Memory B cell (primary cell): ENCODE results near the gene CD300LD.

Experiments
- ATAC-seq: fragments of 150-1000 bp; cut with Tn5 transposase; 2 replicates; pipeline ENCODE4 v1.10.0; 2021; ENCODE audit warnings: low read depth, mild to moderate bottlenecking, moderate library complexity
- DNase-seq, 2 donors: peaks; one replicate each; pipeline ENCODE4 v3.0.0; 2022; ENCODE audit warnings: low spot score in 2 of 2
- H3K27ac Mint-ChIP-seq: one replicate; pipeline ENCODE4 v1.8.0; 2022; ENCODE audit warnings: mild to moderate bottlenecking, moderate library complexity, mixed read lengths
- H3K27me3 Mint-ChIP-seq: one replicate; pipeline ENCODE4 v1.8.0; 2022; ENCODE audit warnings: mixed read lengths
- H3K36me3 Mint-ChIP-seq: one replicate; pipeline ENCODE4 v1.8.0; 2022; ENCODE audit warnings: mild to moderate bottlenecking, mixed read lengths
- H3K4me1 Mint-ChIP-seq: one replicate; pipeline ENCODE4 v1.8.0; 2022; ENCODE audit warnings: mixed read lengths
- H3K4me3 Mint-ChIP-seq: one replicate; pipeline ENCODE4 v1.8.0; 2022; ENCODE audit warnings: mild to moderate bottlenecking, moderate library complexity, mixed read lengths
- H3K9me3 Mint-ChIP-seq: one replicate; pipeline ENCODE4 v1.8.0; 2022; ENCODE audit warnings: mixed read lengths

The CD300LD gene

GRCh38 chr17:74623693-74624093 lies 31.6 kb upstream of the CD300LD start, which contains the start of gene CD300E:
Gene CD300E, minus strand, starts transcription at chr17:74623738. Its CDS starts 117 bp downstream, at chr17:74623621.
- H3K27ac Mint-ChIP-seq = no peak within 1 kb of the TSS
- peaks cover 1% of the 10 kb centered on the region for H3K9me3 Mint-ChIP-seq
- no peak within 1 kb of the TSS for H3K4me3 Mint-ChIP-seq
- DNase-seq (no peak), ATAC-seq (no peak)
- H3K27me3 Mint-ChIP-seq = peaks cover 20% of the 10 kb centered on the region
- peaks cover 5% of the 10 kb centered on the region for H3K4me1 Mint-ChIP-seq
- no peaks in the 10 kb centered on the region for H3K36me3 Mint-ChIP-seq

- Mint-ChIP-seq H3K27me3 (peaks cover 41% of the 10 kb centered on the region), H3K27ac (no peak overlapping the region)
Observed at GRCh38 chr17:74619077-74619673, 27.1 kb upstream of the CD300LD start.

DNA sequence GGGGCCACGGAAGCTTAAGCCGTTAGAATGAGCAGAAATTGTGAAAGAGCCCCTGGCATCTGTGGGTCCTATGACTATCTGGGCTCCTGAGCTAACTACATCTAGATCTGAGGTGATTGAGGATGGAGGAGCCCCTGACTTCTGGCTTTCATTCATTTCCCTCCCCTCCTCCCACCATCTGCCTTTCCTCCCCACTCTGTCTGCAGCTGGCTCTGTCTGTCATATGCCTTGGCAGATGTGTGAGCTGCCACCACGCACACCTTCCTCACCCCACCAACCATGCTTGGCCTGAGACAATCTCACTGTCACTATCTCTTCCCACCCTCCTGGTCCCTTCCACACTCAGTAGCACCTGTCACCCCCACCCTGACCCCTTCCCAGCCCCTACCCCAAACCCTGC lies 26.4 kb upstream of the CD300LD start:
- DNase-seq (no peak), ATAC-seq (no peak)
- Mint-ChIP-seq H3K27me3 (peaks cover 37% of the 10 kb centered on the region), H3K27ac (no peak overlapping the region), H3K4me1 (peaks cover 7% of the 10 kb centered on the region), H3K36me3 (no peaks in the 10 kb centered on the region), H3K4me3 (no peak overlapping the region), H3K9me3 (peaks cover 1% of the 10 kb centered on the region)

More at GRCh38 chr17:74619077-74619673, 27.1 kb upstream of the CD300LD start:
- peaks cover 9% of the 10 kb centered on the region for H3K4me1 Mint-ChIP-seq
- peaks cover 1% of the 10 kb centered on the region for H3K9me3 Mint-ChIP-seq
- H3K36me3 Mint-ChIP-seq = no peaks in the 10 kb centered on the region
- DNase-seq = no peak
- ATAC-seq = no peak
- H3K4me3 Mint-ChIP-seq = no peak overlapping the region

GRCh38 chr17:74616696-74617095 lies 24.6 kb upstream of the CD300LD start:
- no peaks in the 10 kb centered on the region for H3K9me3 Mint-ChIP-seq
- peaks cover 7% of the 10 kb centered on the region for H3K4me1 Mint-ChIP-seq
- peaks cover 33% of the 10 kb centered on the region for H3K27me3 Mint-ChIP-seq
- no peak overlapping the region for H3K27ac Mint-ChIP-seq
- no peaks in the 10 kb centered on the region for H3K36me3 Mint-ChIP-seq
- ATAC-seq (no peak), DNase-seq (no peak)
- no peak overlapping the region for H3K4me3 Mint-ChIP-seq

GRCh38 chr17:74612046-74612445 lies 20.0 kb upstream of the CD300LD start:
- no peak overlapping the region for H3K27ac Mint-ChIP-seq
- peaks cover 2% of the 10 kb centered on the region for H3K36me3 Mint-ChIP-seq
- peaks cover 10% of the 10 kb centered on the region for H3K4me1 Mint-ChIP-seq
- peaks cover 2% of the 10 kb centered on the region for H3K9me3 Mint-ChIP-seq
- H3K27me3 Mint-ChIP-seq = peaks cover 27% of the 10 kb centered on the region
- no peak for DNase-seq
- ATAC-seq = no peak
- H3K4me3 Mint-ChIP-seq = no peak overlapping the region

GRCh38 chr17:74610108-74610507 lies 18.0 kb upstream of the CD300LD start:
- ATAC-seq = no peak
- no peak for DNase-seq
- Mint-ChIP-seq H3K9me3 (peaks cover 2% of the 10 kb centered on the region), H3K4me3 (no peak overlapping the region), H3K27me3 (peaks cover 17% of the 10 kb centered on the region), H3K27ac (no peak overlapping the region), H3K4me1 (peaks cover 10% of the 10 kb centered on the region), H3K36me3 (peaks cover 2% of the 10 kb centered on the region)

GRCh38 chr17:74608511-74608910 lies 16.4 kb upstream of the CD300LD start:
- peaks cover 13% of the 10 kb centered on the region for H3K4me1 Mint-ChIP-seq
- H3K9me3 Mint-ChIP-seq = peaks cover 2% of the 10 kb centered on the region
- DNase-seq (no peak), ATAC-seq (no peak)
- peaks cover 13% of the 10 kb centered on the region for H3K27me3 Mint-ChIP-seq
- H3K36me3 Mint-ChIP-seq = peaks cover 2% of the 10 kb centered on the region
- no peak overlapping the region for H3K4me3 Mint-ChIP-seq
- H3K27ac Mint-ChIP-seq = no peak overlapping the region

DNA sequence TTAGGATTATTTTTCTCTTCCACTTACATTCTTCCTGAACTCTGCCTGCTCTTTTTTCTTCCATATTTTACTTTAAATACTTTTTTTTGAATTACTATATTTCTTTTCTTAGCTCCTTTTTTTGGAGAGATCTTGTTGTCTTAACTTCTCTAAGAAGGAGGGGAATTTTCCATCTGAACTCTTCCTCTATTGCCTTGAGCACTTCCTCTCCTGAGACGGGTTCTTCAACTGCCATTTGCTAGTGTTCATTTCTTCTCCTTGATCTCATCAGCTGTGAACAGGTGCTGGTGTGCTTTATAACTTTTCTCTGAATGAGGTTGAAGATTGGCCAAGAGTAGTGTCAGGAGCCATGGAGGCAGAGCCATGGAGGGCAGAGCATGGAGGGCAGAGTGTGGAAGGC lies 15.1 kb upstream of the CD300LD start:
- Mint-ChIP-seq H3K27ac (no peak overlapping the region), H3K4me3 (no peak overlapping the region)

GRCh38 chr17:74606050-74606449 lies 14.0 kb upstream of the CD300LD start:
- Mint-ChIP-seq H3K9me3 (peaks cover 2% of the 10 kb centered on the region), H3K36me3 (peaks cover 2% of the 10 kb centered on the region), H3K4me1 (peaks cover 22% of the 10 kb centered on the region), H3K4me3 (no peak overlapping the region), H3K27ac (no peak overlapping the region), H3K27me3 (peaks cover 16% of the 10 kb centered on the region)
- ATAC-seq = no peak
- DNase-seq = no peak

More for the DNA sequence above, 15.1 kb upstream of the CD300LD start:
- DNase-seq = no peak
- Mint-ChIP-seq H3K36me3 (peaks cover 2% of the 10 kb centered on the region), H3K9me3 (peaks cover 2% of the 10 kb centered on the region), H3K4me1 (peaks cover 16% of the 10 kb centered on the region), H3K27me3 (peaks cover 14% of the 10 kb centered on the region)
- no peak for ATAC-seq

GRCh38 chr17:74605361-74605760 lies 13.3 kb upstream of the CD300LD start:
- H3K4me3 Mint-ChIP-seq = no peak overlapping the region
- DNase-seq = no peak
- H3K27me3 Mint-ChIP-seq = peaks cover 19% of the 10 kb centered on the region
- H3K27ac Mint-ChIP-seq = no peak overlapping the region
- H3K36me3 Mint-ChIP-seq = peaks cover 2% of the 10 kb centered on the region
- peaks cover 25% of the 10 kb centered on the region for H3K4me1 Mint-ChIP-seq
- ATAC-seq = no peak
- peaks cover 2% of the 10 kb centered on the region for H3K9me3 Mint-ChIP-seq

DNA sequence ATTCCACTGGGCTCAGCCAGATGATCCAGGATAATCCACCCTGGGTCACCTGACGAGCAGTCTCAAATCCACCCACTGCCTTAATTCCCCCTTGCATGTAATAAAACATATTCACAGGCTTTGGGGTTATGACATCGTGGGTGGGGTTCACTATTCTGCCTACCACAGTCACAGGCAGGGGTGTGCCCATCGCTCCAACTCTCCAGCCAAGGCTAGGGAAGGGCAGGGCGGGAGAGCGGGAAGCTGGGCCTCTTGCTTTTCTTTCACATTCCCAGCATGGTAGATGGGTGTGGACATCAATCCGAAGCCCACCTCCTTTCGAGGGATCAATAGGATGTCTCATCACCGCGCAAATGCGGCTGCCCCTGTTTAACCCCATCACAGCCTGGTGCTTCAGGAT lies 12.7 kb upstream of the CD300LD start:
- Mint-ChIP-seq H3K36me3 (peaks cover 2% of the 10 kb centered on the region), H3K9me3 (peaks cover 2% of the 10 kb centered on the region), H3K27me3 (peaks cover 21% of the 10 kb centered on the region), H3K4me3 (no peak overlapping the region), H3K27ac (no peak overlapping the region), H3K4me1 (peaks cover 30% of the 10 kb centered on the region)
- no peak for DNase-seq
- ATAC-seq = no peak

DNA sequence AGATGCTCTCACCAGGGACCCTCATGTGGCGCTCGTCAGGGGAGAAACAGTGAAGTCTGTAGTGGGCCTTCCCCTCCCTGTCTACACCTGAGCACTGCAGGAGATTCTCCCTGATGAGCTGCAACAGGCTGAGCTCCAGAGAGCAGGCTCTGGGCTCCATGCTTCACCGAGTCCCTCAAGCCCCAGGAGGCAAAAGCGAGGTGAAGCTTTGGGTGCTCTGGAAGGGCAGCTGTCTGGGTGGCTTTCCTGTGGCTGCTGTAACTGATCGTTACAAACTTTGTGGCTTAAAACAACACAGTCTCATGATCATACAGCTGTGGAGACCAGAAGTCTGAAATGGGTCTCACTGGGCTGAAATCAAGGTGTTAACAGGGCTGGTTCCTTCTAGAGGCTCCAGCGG lies 12.1 kb upstream of the CD300LD start:
- peaks cover 2% of the 10 kb centered on the region for H3K9me3 Mint-ChIP-seq
- H3K27me3 Mint-ChIP-seq = peaks cover 23% of the 10 kb centered on the region
- ATAC-seq (peak; percentile 40), DNase-seq (peak in 1 of 2 donors; percentile 7)
- peaks cover 2% of the 10 kb centered on the region for H3K36me3 Mint-ChIP-seq
- H3K27ac Mint-ChIP-seq = no peak overlapping the region
- peak overlapping the region; percentile 11 for H3K4me3 Mint-ChIP-seq
- H3K4me1 Mint-ChIP-seq = peaks cover 35% of the 10 kb centered on the region

DNA sequence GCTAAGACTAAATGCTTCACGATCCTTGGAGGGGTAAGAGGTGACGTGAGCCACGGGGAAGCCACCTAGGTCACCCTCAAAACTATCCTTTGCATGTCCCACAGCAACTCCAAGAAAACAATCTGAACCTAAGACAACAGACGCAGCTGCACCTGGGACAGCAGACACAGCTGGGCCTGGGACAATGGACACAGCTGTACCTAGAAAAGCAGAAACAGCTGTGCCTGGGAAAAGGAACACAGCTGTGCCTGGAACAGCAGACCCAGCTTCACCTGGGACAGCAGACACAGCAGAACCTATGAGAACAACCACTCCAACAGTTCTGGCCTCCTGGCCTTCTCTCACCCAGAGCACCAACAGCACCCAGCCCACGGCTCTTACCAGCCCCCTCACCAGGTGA lies 11.7 kb upstream of the CD300LD start:
- Mint-ChIP-seq H3K4me3 (peak overlapping the region; percentile 11), H3K27ac (no peak overlapping the region), H3K4me1 (peaks cover 38% of the 10 kb centered on the region), H3K36me3 (peaks cover 2% of the 10 kb centered on the region), H3K27me3 (peaks cover 23% of the 10 kb centered on the region), H3K9me3 (peaks cover 2% of the 10 kb centered on the region)
- ATAC-seq (peak; percentile 8), DNase-seq (no peak)

DNA sequence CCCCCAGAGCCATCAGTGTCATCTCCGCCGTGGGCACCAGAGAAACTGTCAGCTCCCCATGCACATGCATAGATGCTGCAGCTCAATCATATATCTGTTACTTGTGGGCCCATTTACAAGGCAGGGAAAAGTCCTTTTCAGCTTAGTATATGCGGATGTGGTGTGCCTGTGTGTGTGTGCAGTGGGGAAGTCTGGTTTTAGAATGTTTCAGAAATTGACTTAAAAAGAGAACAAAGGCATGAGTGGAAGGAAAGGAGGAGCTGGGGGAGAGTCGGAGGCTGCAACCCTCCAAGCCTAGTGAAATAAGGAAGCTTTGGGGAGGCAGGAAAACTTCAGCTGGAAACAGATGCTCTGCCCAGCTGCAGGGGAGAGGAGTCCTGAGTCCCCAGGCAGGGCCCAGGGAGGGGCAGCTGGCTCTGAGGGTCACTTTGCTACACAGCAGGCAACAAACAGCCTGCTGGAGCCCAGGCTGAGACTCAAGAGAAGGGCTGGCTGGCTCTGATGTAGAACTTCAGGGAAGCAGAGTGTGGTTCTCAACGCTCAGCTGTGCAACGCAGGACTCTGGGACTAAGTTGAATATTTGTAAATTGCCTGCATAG lies 11.1 kb upstream of the CD300LD start:
- Mint-ChIP-seq H3K9me3 (peaks cover 2% of the 10 kb centered on the region), H3K4me1 (peaks cover 43% of the 10 kb centered on the region), H3K27ac (no peak overlapping the region), H3K4me3 (no peak overlapping the region), H3K36me3 (peaks cover 2% of the 10 kb centered on the region), H3K27me3 (peaks cover 23% of the 10 kb centered on the region)
- DNase-seq (no peak), ATAC-seq (no peak)
